GM12874 (cell line): ENCODE results near the gene KCNS3.

ENCODE experiments used
- CTCF ChIP-seq: IDR thresholded peaks from 2 replicates; pipeline ENCODE4 v1.5.1; 2011; ENCODE audit warnings: low read depth, mild to moderate bottlenecking, control low read depth, low read length, moderate library complexity; ENCODE audit not compliant: insufficient read depth

The KCNS3 gene

GRCh38 chr2:17918789-17919188 is 40.3 kb downstream of the KCNS3 start:
- TF ChIP-seq CTCF, result no peak

GRCh38 chr2:17930773-17931172 is 52.3 kb downstream of the KCNS3 start:
- TF ChIP-seq CTCF, result no peak

GRCh38 chr2:17933256-17933655 is 54.8 kb downstream of the KCNS3 start:
- no peak for TF ChIP-seq CTCF

- no peak for TF ChIP-seq CTCF
These were observed 56.3 kb downstream of the KCNS3 start for GRCh38 chr2:17934721-17935120.

GRCh38 chr2:17935242-17935885 is 56.9 kb downstream of the KCNS3 start:
- no peak for TF ChIP-seq CTCF

- no peak for TF ChIP-seq CTCF
These were observed 58.1 kb downstream of the KCNS3 start for GRCh38 chr2:17936599-17936998.

GRCh38 chr2:17940091-17940630 is 61.7 kb downstream of the KCNS3 start:
- TF ChIP-seq CTCF, result no peak
